GM23248 (cell line): Measurements from ENCODE around the gene EPB41L4B. TPM values are rescaled to one million over a fixed set of nuclear protein-coding genes. Genes with fewer than 3 reads are reported as not detected.

ENCODE experiments used
- DNase-seq: peaks from one replicate; pipeline ENCODE4 v3.0.0-alpha.2; 2015
- H2AFZ ChIP-seq: fragments of 200-600 bp; sonication (generic); 2 replicates; pipeline ENCODE4 v1.6.1; 2016; ENCODE audit warnings: antibody characterized with exemption
- H3F3A ChIP-seq: fragments of 200-600 bp; sonication (generic); 2 replicates; pipeline ENCODE4 v1.6.1; 2016; ENCODE audit warnings: mild to moderate bottlenecking, antibody characterized with exemption, mixed run types; ENCODE audit not compliant: insufficient read depth
- H3K27ac ChIP-seq: fragments of 200-600 bp; sonication (generic); 2 replicates; pipeline ENCODE4 v1.5.1; 2016; ENCODE audit warnings: mild to moderate bottlenecking
- H3K27me3 ChIP-seq: fragments of 200-600 bp; sonication (generic); replicated peaks from 2 replicates; pipeline ENCODE4 v1.6.1; 2016; ENCODE audit warnings: mild to moderate bottlenecking; ENCODE audit not compliant: insufficient read depth
- H3K36me3 ChIP-seq: fragments of 200-600 bp; sonication (generic); 2 replicates; pipeline ENCODE4 v1.6.1; 2016; ENCODE audit warnings: low read depth, mild to moderate bottlenecking
- H3K4me1 ChIP-seq: fragments of 200-600 bp; sonication (generic); 2 replicates; pipeline ENCODE4 v1.6.1; 2016; ENCODE audit warnings: mild to moderate bottlenecking; ENCODE audit not compliant: insufficient read depth
- H3K4me2 ChIP-seq: fragments of 200-600 bp; sonication (generic); one replicate; pipeline ENCODE4 v1.6.1; 2016; ENCODE audit warnings: mild to moderate bottlenecking; ENCODE audit not compliant: unreplicated experiment
- H3K4me3 ChIP-seq: fragments of 200-600 bp; sonication (generic); 2 replicates; pipeline ENCODE4 v1.5.1; 2016; ENCODE audit warnings: mild to moderate bottlenecking
- H3K79me2 ChIP-seq: fragments of 200-600 bp; sonication (generic); 2 replicates; pipeline ENCODE4 v1.6.1; 2016; ENCODE audit warnings: mild to moderate bottlenecking; ENCODE audit not compliant: insufficient read depth
- H3K9ac ChIP-seq: fragments of 200-600 bp; sonication (generic); 2 replicates; pipeline ENCODE4 v1.6.1; 2016; ENCODE audit warnings: mild to moderate bottlenecking
- H3K9me2 ChIP-seq: fragments of 200-600 bp; sonication (generic); 2 replicates; pipeline ENCODE4 v1.6.1; 2016; ENCODE audit warnings: mixed run types, mild to moderate bottlenecking, moderate library complexity; ENCODE audit not compliant: insufficient read depth
- H3K9me3 ChIP-seq: fragments of 200-600 bp; sonication (generic); one replicate; pipeline ENCODE4 v1.6.1; 2017; ENCODE audit warnings: low read depth
- H4K20me1 ChIP-seq: fragments of 200-600 bp; sonication (generic); 2 replicates; pipeline ENCODE4 v1.6.0; 2016; ENCODE audit not compliant: insufficient read depth
- EZH2 ChIP-seq: fragments of 200-600 bp; sonication (generic); IDR thresholded peaks from 2 replicates; pipeline ENCODE4 v1.6.1; 2018; ENCODE audit warnings: antibody characterized with exemption, mild to moderate bottlenecking; ENCODE audit not compliant: insufficient read depth, poor library complexity, severe bottlenecking
- EZH2phosphoT487 ChIP-seq: fragments of 200-600 bp; sonication (generic); IDR thresholded peaks from 2 replicates; pipeline ENCODE4 v1.6.1; 2018; ENCODE audit warnings: antibody characterized with exemption, moderate library complexity, mild to moderate bottlenecking, low read depth; ENCODE audit not compliant: insufficient read depth
- WGBS, 2 experiments: methylation state at CpG; one replicate each; pipeline ENCODE4 v1.1.6; 2015 to 2017; ENCODE audit warnings: low lambda C conversion rate in 2 of 2, low coverage in 1 of 2; ENCODE audit errors: missing lambda C conversion rate in 2 of 2; 5-methylcytosine and 5-hydroxymethylcytosine counted together
- in situ Hi-C: fragments of 300-500 bp; cut with MboI; formaldehyde crosslinking; loops from 2 replicates; pipeline ENCODE4 v1.15.0; 2020
- polyA plus RNA-seq: library from polyadenylated mRNA; unstranded; fragments of >200 nt; fragmentation: Nextera tagmentation; extraction: Ambion mirVana; gene quantifications from 2 replicates; pipeline ENCODE4 v1.2.1, GENCODE V29; 2016
- total RNA-seq: library from RNA; depleted of rRNA; stranded (reverse); fragments of >200 nt; shearing (Covaris generic); gene quantifications from 2 replicates; pipeline ENCODE4 v1.2.3, GENCODE V29; 2014

Gene EPB41L4B
- total and polyA plus RNA-seq, 2 experiments from 2014 or later: 0.33 to 0.76 TPM

- no peak for DNase-seq
- TF ChIP-seq EZH2phosphoT487: no peak
- TF ChIP-seq EZH2: no peak
- in situ Hi-C loops: no loop called here
- H2AFZ ChIP-seq: no peak overlapping the region
- no peaks in the 10 kb centered on the region for H3F3A ChIP-seq
- no peak overlapping the region for H3K4me3 ChIP-seq
- H4K20me1 ChIP-seq: no peaks in the 10 kb centered on the region
- peaks cover 22% of the 10 kb centered on the region for H3K27me3 ChIP-seq
- no peaks in the 10 kb centered on the region for H3K9me3 ChIP-seq
- no peaks in the 10 kb centered on the region for H3K4me1 ChIP-seq
- H3K79me2 ChIP-seq: no peaks in the 10 kb centered on the region
- no peak overlapping the region for H3K4me2 ChIP-seq
- H3K9ac ChIP-seq: no peak overlapping the region
- no peaks in the 10 kb centered on the region for H3K9me2 ChIP-seq
- WGBS, 2 experiments: 76 to 83% methylated on average over 3 of the region's 3 CpGs
- no peaks in the 10 kb centered on the region for H3K36me3 ChIP-seq
- H3K27ac ChIP-seq: no peak overlapping the region
Measured at GRCh38 chr9:109150925-109151545, 169.8 kb downstream of the EPB41L4B start.

DNA sequence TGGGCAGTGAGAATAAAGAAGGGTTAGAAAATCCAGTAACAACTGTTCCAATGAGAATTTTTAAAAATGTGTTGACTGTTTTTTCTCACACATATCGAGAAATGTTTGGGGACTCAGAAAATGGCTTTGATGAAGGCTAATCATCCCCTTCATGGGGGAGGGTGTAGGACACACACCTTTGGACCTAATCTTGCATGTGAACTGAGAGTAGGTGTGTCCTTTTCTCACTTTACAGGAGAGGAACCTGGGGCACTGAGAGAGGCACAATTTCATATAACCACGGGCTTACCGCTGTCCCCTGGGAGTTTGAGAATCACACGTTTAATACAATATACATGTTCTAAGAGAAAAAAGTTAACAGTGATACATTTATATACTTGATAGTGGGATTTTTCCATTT, 171.1 kb downstream of the EPB41L4B start:
- Histone ChIP-seq H3K4me3 (no peak overlapping the region), H3K9me2 (no peaks in the 10 kb centered on the region), H4K20me1 (no peaks in the 10 kb centered on the region), H3K4me1 (no peaks in the 10 kb centered on the region), H3K27me3 (peaks cover 22% of the 10 kb centered on the region), H3K4me2 (no peak overlapping the region), H3F3A (no peaks in the 10 kb centered on the region), H3K9me3 (no peaks in the 10 kb centered on the region), H3K27ac (no peak overlapping the region), H3K9ac (no peak overlapping the region), H2AFZ (no peak overlapping the region), H3K36me3 (no peaks in the 10 kb centered on the region), H3K79me2 (no peaks in the 10 kb centered on the region)
- in situ Hi-C loops: no loop called here
- TF ChIP-seq EZH2phosphoT487 (no peak), EZH2 (no peak)
- 71 to 76% methylated on average over 4 of the region's 4 CpGs for WGBS, 2 experiments
- no peak for DNase-seq

- no peak overlapping the region for H3K4me2 ChIP-seq
- WGBS, 2 experiments: 53 to 57% methylated on average over 5 of the region's 5 CpGs
Measured at GRCh38 chr9:109149089-109149488, 171.8 kb downstream of the EPB41L4B start.

DNA sequence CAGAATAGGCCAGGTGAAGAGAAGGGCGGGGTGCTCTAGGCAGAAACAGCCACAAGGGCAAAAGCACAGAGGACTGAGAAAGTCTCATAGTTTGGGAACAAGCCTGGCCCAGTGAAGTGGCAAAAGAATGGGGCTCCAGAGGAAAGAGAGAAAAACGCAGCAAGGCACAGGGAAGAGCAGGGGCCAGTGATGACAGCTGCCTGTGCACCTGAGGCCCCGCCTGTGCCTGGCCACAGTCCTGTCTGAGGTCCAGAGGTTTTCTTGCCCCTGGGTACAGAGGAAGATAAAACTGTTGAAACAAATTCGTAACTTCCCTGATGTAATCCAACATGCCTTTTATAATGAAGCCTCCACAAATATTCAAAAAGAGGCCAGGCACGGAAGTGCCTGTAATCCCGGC, 175.8 kb downstream of the EPB41L4B start:
- Histone ChIP-seq H3F3A (no peaks in the 10 kb centered on the region), H3K27ac (no peak overlapping the region), H3K4me3 (no peak overlapping the region), H3K9me2 (no peaks in the 10 kb centered on the region), H3K9ac (no peak overlapping the region), H3K9me3 (no peaks in the 10 kb centered on the region), H3K27me3 (peaks cover 22% of the 10 kb centered on the region), H2AFZ (no peak overlapping the region), H3K4me2 (no peak overlapping the region), H4K20me1 (no peaks in the 10 kb centered on the region), H3K79me2 (no peaks in the 10 kb centered on the region), H3K36me3 (no peaks in the 10 kb centered on the region), H3K4me1 (no peaks in the 10 kb centered on the region)
- TF ChIP-seq EZH2phosphoT487 (no peak), EZH2 (no peak)
- no peak for DNase-seq
- WGBS, 2 experiments: 71 to 83% methylated on average over 6 of the region's 6 CpGs
- in situ Hi-C loops: no loop called here

More at GRCh38 chr9:109149089-109149488, 171.8 kb downstream of the EPB41L4B start:
- H3K9me2 ChIP-seq: no peaks in the 10 kb centered on the region
- no peak for DNase-seq
- H3K79me2 ChIP-seq: no peaks in the 10 kb centered on the region
- H3K27me3 ChIP-seq: peaks cover 22% of the 10 kb centered on the region
- H3K4me1 ChIP-seq: no peaks in the 10 kb centered on the region
- H3K9ac ChIP-seq: no peak overlapping the region
- in situ Hi-C loops: no loop called here
- H3K36me3 ChIP-seq: no peaks in the 10 kb centered on the region
- no peak overlapping the region for H3K27ac ChIP-seq
- H4K20me1 ChIP-seq: no peaks in the 10 kb centered on the region
- TF ChIP-seq EZH2phosphoT487: no peak
- no peak for TF ChIP-seq EZH2
- H3K9me3 ChIP-seq: no peaks in the 10 kb centered on the region
- H3F3A ChIP-seq: no peaks in the 10 kb centered on the region
- H2AFZ ChIP-seq: no peak overlapping the region
- H3K4me3 ChIP-seq: no peak overlapping the region
